NCI-H1436 (cell line): Measurements from ENCODE around the gene RASL11B.

ENCODE experiments used
- DNase-seq: peaks from one replicate; lab custom pipeline; 2025; lab: John Stamatoyannopoulos, UW

RASL11B gene

GRCh38 chr4:52915730-52916300 is 53.7 kb downstream of the RASL11B start:
- DNase-seq, result no peak
